ENCODE measurements around the gene MTG2. TPM values are rescaled to one million over a fixed set of nuclear protein-coding genes. Genes with fewer than 3 reads are reported as not detected.

MTG2 gene
- total RNA-seq, 8 experiments from 2014 or later, result 18.9 to 51.2 (median 27.3) TPM

DNA sequence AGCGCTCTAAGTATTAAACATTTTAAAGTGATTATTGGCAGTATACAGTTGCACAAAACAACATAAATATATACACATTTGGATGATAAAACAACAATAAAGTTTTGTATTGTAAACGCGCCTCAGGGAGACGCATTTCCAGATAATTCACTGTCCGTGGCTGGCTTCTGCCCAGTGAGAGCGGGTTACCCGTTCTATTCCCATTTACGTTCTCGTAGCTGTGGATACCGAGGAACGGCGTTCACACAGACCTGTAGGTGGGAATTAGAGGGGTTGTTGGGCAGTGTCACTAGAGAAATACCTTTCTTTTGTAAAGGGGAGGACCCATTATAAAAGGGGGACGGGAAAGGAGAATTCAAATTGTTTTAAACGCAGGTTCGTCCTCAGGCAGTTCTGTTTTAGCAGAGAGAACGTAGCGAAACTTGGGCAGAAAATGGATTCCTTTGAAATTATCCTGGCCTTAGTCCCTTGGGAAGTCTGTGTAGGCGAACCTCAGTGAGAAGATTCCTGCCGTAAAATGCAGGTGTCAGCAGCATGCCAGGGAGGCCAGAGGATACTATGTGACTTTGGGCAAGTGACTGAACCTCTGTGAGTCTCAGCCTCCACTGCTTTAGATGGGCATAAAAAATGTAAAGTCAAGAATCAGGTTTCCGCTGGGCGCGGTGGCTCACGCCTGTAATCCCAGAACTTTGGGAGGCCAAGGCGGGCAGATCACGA lies 756 bp downstream of the MTG2 start:
- WGBS, 10 experiments, result 0 to 75% (median 7%) methylated on average over 2 to 18 of the region's 25 CpGs; no CpG with 5 or more reads in 1 of the 10 experiments
- H3K4me1 ChIP-seq (replicated peaks in 1 of 2), result peaks cover 10 to 13% of the 10 kb centered on the region in 2 donors
- peak in 2 of 8 experiments; percentile 7 for ATAC-seq (replicated peaks in 6 of 8)
- H3K27ac ChIP-seq, result peak overlapping the region; percentile 83 to 93
- in situ Hi-C loops (cut with MboI; ENCODE audit: low pct_unique_long_range_greater_than_20kb in 2 of 9, low sequenced_read_pairs in 9 of 9, unreplicated experiment in 9 of 9), result loop anchor here in 1 of 9 experiments (25.0 kb wide), 1 partner anchor 204 kb away; the partner anchor contains the start of gene RPS21
- peak overlapping the region; percentile 72 to 99 (median 81) for H3K4me3 ChIP-seq

- peaks cover 10 to 13% of the 10 kb centered on the region in 2 donors for H3K4me1 ChIP-seq (replicated peaks in 1 of 2)
- 74 to 93% (median 86%) methylated on average over 1 to 3 of the region's 3 CpGs; no CpG with 5 or more reads in 3 of the 10 experiments for WGBS, 10 experiments
- in situ Hi-C loops (cut with MboI; ENCODE audit: low pct_unique_long_range_greater_than_20kb in 2 of 9, low sequenced_read_pairs in 9 of 9, unreplicated experiment in 9 of 9), result loop anchor here in 1 of 9 experiments (25.0 kb wide), 1 partner anchor 201 kb away; the partner anchor contains the start of gene RPS21
These were observed 3.2 kb downstream of the MTG2 start for GRCh38 chr20:62186096-62186426.

GRCh38 chr20:62186887-62187866 lies 4.3 kb downstream of the MTG2 start:
- WGBS, 10 experiments, result 57 to 100% (median 92%) methylated on average over 2 to 13 of the region's 13 CpGs
- H3K27ac ChIP-seq, result no peak overlapping the region
- in situ Hi-C loops (cut with MboI; ENCODE audit: low pct_unique_long_range_greater_than_20kb in 2 of 9, low sequenced_read_pairs in 9 of 9, unreplicated experiment in 9 of 9), result loop anchor here in 1 of 9 experiments (25.0 kb wide), 1 partner anchor 200 kb away; the partner anchor contains the start of gene RPS21

More at GRCh38 chr20:62186096-62186426, 3.2 kb downstream of the MTG2 start:
- no peak overlapping the region for H3K4me3 ChIP-seq
- no peak overlapping the region for H3K27ac ChIP-seq
- ATAC-seq (replicated peaks in 6 of 8), result no peak

GRCh38 chr20:62190639-62191411 lies 8.0 kb downstream of the MTG2 start:
- Histone ChIP-seq H3K4me3 (no peak overlapping the region), H3K27ac (no peak overlapping the region), H3K4me1 (replicated peaks in 1 of 2) (no peaks in the 10 kb centered on the region)
- ATAC-seq (replicated peaks in 6 of 8), result no peak
- WGBS, 10 experiments, result 33 to 100% (median 79%) methylated on average over 1 to 15 of the region's 25 CpGs; no CpG with 5 or more reads in 2 of the 10 experiments
- in situ Hi-C loops (cut with MboI; ENCODE audit: low pct_unique_long_range_greater_than_20kb in 2 of 9, low sequenced_read_pairs in 9 of 9, unreplicated experiment in 9 of 9), result loop anchor here in 1 of 9 experiments (25.0 kb wide), 1 partner anchor 196 kb away; the partner anchor contains the start of gene RPS21

More at GRCh38 chr20:62186887-62187866, 4.3 kb downstream of the MTG2 start:
- ATAC-seq (replicated peaks in 6 of 8), result no peak
- no peak overlapping the region for H3K4me3 ChIP-seq
- H3K4me1 ChIP-seq (replicated peaks in 1 of 2), result peaks cover 5% of the 10 kb centered on the region in 2 donors

- no peak overlapping the region for H3K27ac ChIP-seq
- no peak for ATAC-seq (replicated peaks in 6 of 8)
- WGBS, 10 experiments, result 56 to 93% (median 92%) methylated on average over 3 to 10 of the region's 14 CpGs; no CpG with 5 or more reads in 7 of the 10 experiments
- no peaks in the 10 kb centered on the region for H3K4me1 ChIP-seq (replicated peaks in 1 of 2)
- in situ Hi-C loops (cut with MboI; ENCODE audit: low pct_unique_long_range_greater_than_20kb in 2 of 9, low sequenced_read_pairs in 9 of 9, unreplicated experiment in 9 of 9), result loop anchor here in 1 of 9 experiments (25.0 kb wide), 1 partner anchor 195 kb away; the partner anchor contains the start of gene RPS21
- no peak overlapping the region for H3K4me3 ChIP-seq
These were observed 9.1 kb downstream of the MTG2 start for GRCh38 chr20:62191781-62192559.

DNA sequence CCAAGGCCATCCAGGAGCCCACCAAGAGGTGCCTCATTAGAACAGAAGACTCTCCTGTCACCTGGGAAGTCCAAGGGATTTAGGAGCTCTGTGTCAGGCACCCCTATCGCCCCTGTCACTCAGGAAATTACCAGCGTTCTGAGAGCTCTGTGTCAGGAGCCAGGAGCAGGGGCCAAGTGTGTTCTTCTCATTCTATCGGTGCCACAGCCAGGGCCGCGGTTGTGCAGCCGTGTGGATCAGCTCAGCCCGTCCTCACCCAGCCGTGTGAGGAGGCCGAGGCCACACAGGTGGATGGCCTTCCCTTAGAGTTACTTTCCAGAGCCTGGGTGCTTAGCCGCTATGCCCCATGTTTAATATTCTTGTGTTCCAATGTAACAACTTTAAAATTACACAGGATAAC lies 9.8 kb downstream of the MTG2 start:
- in situ Hi-C loops (cut with MboI; ENCODE audit: low pct_unique_long_range_greater_than_20kb in 2 of 9, low sequenced_read_pairs in 9 of 9, unreplicated experiment in 9 of 9), result loop anchor here in 1 of 9 experiments (25.0 kb wide), 1 partner anchor 195 kb away; the partner anchor contains the start of gene RPS21
- Histone ChIP-seq H3K4me3 (no peak overlapping the region), H3K27ac (no peak overlapping the region), H3K4me1 (replicated peaks in 1 of 2) (no peaks in the 10 kb centered on the region)
- ATAC-seq (replicated peaks in 6 of 8), result no peak
- 40 to 100% (median 85%) methylated on average over 1 to 9 of the region's 10 CpGs; no CpG with 5 or more reads in 4 of the 10 experiments for WGBS, 10 experiments

GRCh38 chr20:62193079-62194025 lies 10.5 kb downstream of the MTG2 start:
- no peak overlapping the region for H3K27ac ChIP-seq
- WGBS, 10 experiments, result 71 to 98% (median 88%) methylated on average over 4 to 15 of the region's 29 CpGs
- in situ Hi-C loops (cut with MboI; ENCODE audit: low pct_unique_long_range_greater_than_20kb in 2 of 9, low sequenced_read_pairs in 9 of 9, unreplicated experiment in 9 of 9), result loop anchor here in 1 of 9 experiments (25.0 kb wide), 1 partner anchor 194 kb away; the partner anchor contains the start of gene RPS21
- H3K4me1 ChIP-seq (replicated peaks in 1 of 2), result no peaks in the 10 kb centered on the region
- ATAC-seq (replicated peaks in 6 of 8), result no peak
- no peak overlapping the region for H3K4me3 ChIP-seq

GRCh38 chr20:62195075-62195405 lies 12.2 kb downstream of the MTG2 start:
- H3K27ac ChIP-seq, result no peak overlapping the region
- no peaks in the 10 kb centered on the region for H3K4me1 ChIP-seq (replicated peaks in 1 of 2)
- WGBS, 10 experiments, result 76 to 100% (median 90%) methylated on average over 1 to 8 of the region's 8 CpGs; no CpG with 5 or more reads in 1 of the 10 experiments
- ATAC-seq (replicated peaks in 6 of 8), result no peak
- in situ Hi-C loops (cut with MboI; ENCODE audit: low pct_unique_long_range_greater_than_20kb in 2 of 9, low sequenced_read_pairs in 9 of 9, unreplicated experiment in 9 of 9), result loop anchor here in 1 of 9 experiments (25.0 kb wide), 1 partner anchor 192 kb away; the partner anchor contains the start of gene RPS21
- H3K4me3 ChIP-seq, result no peak overlapping the region

GRCh38 chr20:62195736-62196135 lies 12.9 kb downstream of the MTG2 start:
- ATAC-seq (replicated peaks in 6 of 8), result no peak
- WGBS, 10 experiments, result 80 to 100% (median 93%) methylated on average over 1 to 7 of the region's 10 CpGs; no CpG with 5 or more reads in 4 of the 10 experiments
- in situ Hi-C loops (cut with MboI; ENCODE audit: low pct_unique_long_range_greater_than_20kb in 2 of 9, low sequenced_read_pairs in 9 of 9, unreplicated experiment in 9 of 9), result loop anchor here in 1 of 9 experiments (25.0 kb wide), 1 partner anchor 192 kb away; the partner anchor contains the start of gene RPS21
- Histone ChIP-seq H3K4me1 (replicated peaks in 1 of 2) (no peaks in the 10 kb centered on the region), H3K27ac (no peak overlapping the region), H3K4me3 (no peak overlapping the region)

DNA sequence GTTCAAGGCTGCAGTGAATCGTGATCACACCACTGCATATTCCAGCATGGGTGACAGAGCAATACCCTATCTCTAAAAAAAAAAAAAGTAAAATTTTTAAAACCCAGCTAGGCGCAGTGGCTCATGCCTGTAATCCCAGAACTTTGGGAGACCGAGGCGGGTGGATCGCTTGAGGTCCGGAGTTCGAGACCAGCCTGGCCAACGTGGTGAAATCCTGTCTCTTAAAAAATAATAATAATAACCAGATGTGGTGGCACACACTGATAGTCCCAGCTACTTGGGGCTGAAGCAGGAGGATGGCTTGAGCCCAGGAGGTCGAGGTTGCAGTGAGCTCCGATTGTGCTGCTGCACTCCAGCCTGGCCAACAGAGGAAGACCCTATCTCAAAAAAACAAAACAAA lies 13.5 kb downstream of the MTG2 start:
- Histone ChIP-seq H3K4me3 (no peak overlapping the region), H3K27ac (no peak overlapping the region), H3K4me1 (replicated peaks in 1 of 2) (no peaks in the 10 kb centered on the region)
- no peak for ATAC-seq (replicated peaks in 6 of 8)
- WGBS, 10 experiments, result 76 to 97% (median 92%) methylated on average over 2 to 9 of the region's 10 CpGs; no CpG with 5 or more reads in 1 of the 10 experiments
- in situ Hi-C loops (cut with MboI; ENCODE audit: low pct_unique_long_range_greater_than_20kb in 2 of 9, low sequenced_read_pairs in 9 of 9, unreplicated experiment in 9 of 9), result loop anchor here in 1 of 9 experiments (25.0 kb wide), 1 partner anchor 191 kb away; the partner anchor contains the start of gene RPS21

All from motor neuron (in vitro differentiated cells).